ENCODE measurements around the gene B3GNT7.
"Not testable (repeated sequence)": the region's sequence is repeated elsewhere in the genome, so short reads cannot be mapped to it uniquely, and the experiment has no call there.

B3GNT7 gene

DNA sequence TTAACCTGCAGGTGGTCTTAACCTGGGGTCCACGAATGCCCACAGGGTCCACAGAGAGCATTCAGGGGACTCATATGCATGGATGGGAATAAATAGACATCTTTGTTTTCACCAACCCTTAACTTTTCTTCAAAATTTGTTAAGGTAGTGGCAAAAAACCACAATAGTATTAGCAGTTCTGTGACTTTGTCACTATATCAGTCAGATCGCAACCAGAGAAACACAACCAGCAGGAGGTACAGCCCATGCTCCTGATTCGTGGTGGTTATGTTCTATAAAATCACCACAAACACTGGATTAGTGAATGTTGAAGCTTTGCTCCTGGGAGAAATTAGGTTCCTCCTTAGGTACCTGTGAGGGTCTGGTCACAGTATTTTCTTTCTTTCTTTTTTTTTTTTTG, 31.6 kb downstream of the B3GNT7 start:
- no peak for DNase-seq (ENCODE audit: low read depth in 3 of 3)

DNA sequence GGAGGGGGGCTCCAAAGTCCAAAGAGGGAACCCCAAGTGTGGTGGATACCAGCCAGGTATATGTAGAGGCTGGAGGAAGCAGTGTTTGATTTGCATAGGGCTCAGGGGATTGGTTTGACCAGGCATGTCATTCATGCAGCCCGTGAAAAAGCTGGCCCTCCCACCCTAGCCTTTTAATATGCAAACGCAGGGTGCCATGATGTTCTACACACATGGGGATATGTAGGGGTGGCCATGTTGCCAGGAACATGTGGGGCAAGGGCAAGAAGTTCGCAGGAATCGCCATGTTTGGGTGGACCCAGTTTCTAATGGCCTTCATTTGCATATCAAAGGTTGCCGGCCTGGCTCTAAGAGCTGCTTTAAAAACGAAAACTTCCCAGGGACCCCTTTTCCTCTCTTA, 33.6 kb downstream of the B3GNT7 start:
- no peak for DNase-seq (ENCODE audit: low read depth in 3 of 3)

- DNase-seq (ENCODE audit: low read depth in 3 of 3), result no peak
Measured at GRCh38 chr2:231429901-231430300, 34.4 kb downstream of the B3GNT7 start.

GRCh38 chr2:231430437-231430836, 34.9 kb downstream of the B3GNT7 start:
- DNase-seq (ENCODE audit: low read depth in 3 of 3), result not testable (repeated sequence)

- no peak for DNase-seq (ENCODE audit: low read depth in 3 of 3)
Measured at GRCh38 chr2:231431606-231432005, 36.1 kb downstream of the B3GNT7 start.

DNA sequence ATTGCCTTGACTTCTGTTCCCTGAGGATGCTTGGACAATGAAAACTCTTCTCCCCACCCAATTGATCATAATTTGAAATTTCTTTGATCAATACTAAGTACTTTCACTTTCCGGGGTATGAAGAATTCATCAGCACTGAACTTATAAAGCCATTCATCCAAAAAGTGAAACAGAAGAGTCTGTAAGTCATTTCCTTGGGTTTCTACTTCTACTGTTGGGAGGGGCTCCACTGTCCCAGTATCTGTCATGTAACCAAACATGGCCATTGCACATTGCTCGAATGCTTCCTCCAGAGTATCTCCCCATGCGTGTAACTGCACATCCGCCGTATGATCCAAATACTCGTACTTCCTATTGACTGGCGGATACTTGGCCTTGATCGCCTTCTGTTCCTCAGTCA, 38.5 kb downstream of the B3GNT7 start:
- DNase-seq (ENCODE audit: low read depth in 3 of 3), result no peak

GRCh38 chr2:231436957-231437356, 41.4 kb downstream of the B3GNT7 start:
- DNase-seq (ENCODE audit: low read depth in 3 of 3), result no peak

GRCh38 chr2:231449503-231450054, 54.1 kb downstream of the B3GNT7 start:
- no peak for DNase-seq (ENCODE audit: low read depth in 3 of 3)

DNA sequence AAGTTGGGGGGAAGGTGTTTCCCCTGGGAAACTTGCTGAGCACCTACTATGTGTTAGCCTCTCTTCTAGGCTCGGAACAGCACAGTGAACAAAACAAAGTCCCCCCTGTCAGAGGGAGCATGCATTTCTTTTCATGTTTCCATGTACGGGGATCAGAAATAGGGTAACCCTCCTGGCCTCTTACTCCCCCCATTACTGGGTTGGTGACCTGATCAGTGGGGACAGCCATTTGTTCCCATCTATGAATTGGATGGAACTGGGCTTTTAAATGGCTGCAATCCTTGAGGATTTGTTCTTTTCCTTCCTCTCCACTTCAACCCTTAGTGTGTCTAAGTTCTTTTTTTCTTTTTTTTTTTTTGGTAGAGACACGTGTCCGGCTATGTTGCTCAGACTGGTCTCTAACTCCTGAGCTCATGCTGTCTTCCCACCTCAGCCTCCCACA, 55.1 kb downstream of the B3GNT7 start:
- no peak for DNase-seq (ENCODE audit: low read depth in 3 of 3)
